Measurements from ENCODE around the gene SULT1C2. TPM values are rescaled to one million over a fixed set of nuclear protein-coding genes. Genes with fewer than 3 reads are reported as not detected.

SULT1C2 gene
- total and polyA plus RNA-seq, 2 of the 8 experiments (the other 6 are each of a cell fraction or from before 2014, with no cell fraction given): 2.2 to 2.8 TPM

- no peaks in the 10 kb centered on the region for H3K27me3 ChIP-seq (replicated peaks in 1 of 4; ENCODE audit: control insufficient read depth in 3 of 4, extremely low read depth in 1 of 4, insufficient read depth in 3 of 4, low read length in 3 of 4)
- H3K4ac ChIP-seq (replicated peaks; ENCODE audit: insufficient read length, low read depth, low read length): no peak overlapping the region
- H3K23me2 ChIP-seq (ENCODE audit: low read depth, low read length): no peaks in the 10 kb centered on the region
- no peaks in the 10 kb centered on the region for H3K79me2 ChIP-seq (ENCODE audit: control insufficient read depth in 1 of 2, insufficient read depth in 2 of 2, low read length in 2 of 2)
- no peak overlapping the region for H2BK5ac ChIP-seq (ENCODE audit: low read depth, low read length)
- H3K9me3 ChIP-seq (ENCODE audit: insufficient read depth in 2 of 2, low read depth in 1 of 2, low read length in 1 of 2): peaks cover 0 to 10% of the 10 kb centered on the region in 2 experiments; a peak in 2 of 4 replicates
- H4K8ac ChIP-seq (ENCODE audit: extremely low read depth, insufficient read depth, low read length): no peak overlapping the region
- TF ChIP-seq EGR1 (IDR thresholded peaks at IDR 0.05; ENCODE audit: borderline replicate concordance, low read depth, low read length) (no peak), FOSL1 (IDR thresholded peaks at IDR 0.05; ENCODE audit: insufficient read depth, low read depth, low read length) (no peak), CBX5 (IDR thresholded peaks at IDR 0.05; ENCODE audit: low read depth, low read length) (no peak), CTCF (IDR thresholded peaks at IDR 0.05; ENCODE audit: control extremely low read depth in 1 of 3, insufficient read depth in 1 of 3, low read depth in 1 of 3, low read length in 3 of 3) (no peak), KDM5A (IDR thresholded peaks at IDR 0.05; ENCODE audit: low read length) (no peak), TAF7 (optimal IDR thresholded peaks at IDR 0.05; ENCODE audit: borderline replicate concordance, low read depth, low read length) (no peak), MAFK (IDR thresholded peaks at IDR 0.05; ENCODE audit: low read depth, low read length) (no peak), NRF1 (IDR thresholded peaks at IDR 0.05; ENCODE audit: low read depth, low read length) (no peak), ATF3 (IDR thresholded peaks at IDR 0.05; ENCODE audit: insufficient read depth, low read depth, low read length) (no peak), EP300 (IDR thresholded peaks at IDR 0.05; ENCODE audit: borderline replicate concordance in 1 of 2, low read depth in 2 of 2, low read length in 2 of 2) (no peak), RFX5 (IDR thresholded peaks at IDR 0.05; ENCODE audit: borderline replicate concordance, low read depth, low read length) (no peak)
- H3K4me2 ChIP-seq (ENCODE audit: insufficient read depth in 1 of 2, low read depth in 2 of 2, low read length in 2 of 2): no peak overlapping the region; a peak in 1 of 4 replicates
- no peak overlapping the region for H3K9ac ChIP-seq (replicated peaks in 1 of 4; ENCODE audit: extremely low read depth in 1 of 4, low read depth in 3 of 4, low read length in 3 of 4)
- no peak overlapping the region for H3K23ac ChIP-seq (ENCODE audit: insufficient read length)
- no peak overlapping the region for H2AFZ ChIP-seq (ENCODE audit: low read length)
- H3K56ac ChIP-seq (replicated peaks; ENCODE audit: insufficient read length, low read depth, low read length): no peak overlapping the region
- CTCF ChIA-PET (ENCODE audit: partially characterized antibody): no interaction called here
- no peak overlapping the region for H3K27ac ChIP-seq (ENCODE audit: low read depth, low read length)
- no peak overlapping the region for H2BK15ac ChIP-seq (ENCODE audit: low read length)
- H2BK120ac ChIP-seq (replicated peaks; ENCODE audit: low read depth, low read length): no peak overlapping the region
- no peak overlapping the region for H4K91ac ChIP-seq (replicated peaks; ENCODE audit: insufficient read length, low read length)
- no peaks in the 10 kb centered on the region for H3K36me3 ChIP-seq (ENCODE audit: control insufficient read depth in 2 of 4, insufficient read depth in 4 of 4, low read length in 3 of 4)
- FAIRE-seq: no peak
- H3K4me1 ChIP-seq (replicated peaks in 1 of 4; ENCODE audit: control insufficient read depth in 3 of 4, insufficient read depth in 4 of 4, low read length in 3 of 4): no peaks in the 10 kb centered on the region
- no peak for DNase-seq (ENCODE audit: low read depth in 1 of 2, low spot score in 2 of 2)
- H3K79me1 ChIP-seq (ENCODE audit: low read depth, low read length): no peaks in the 10 kb centered on the region
- no peak overlapping the region for H2AK5ac ChIP-seq (ENCODE audit: low read depth, low read length)
- H4K5ac ChIP-seq (ENCODE audit: insufficient read length, low read depth, low read length): no peak overlapping the region
- no peak overlapping the region for H3K14ac ChIP-seq (ENCODE audit: insufficient read length)
- H2BK12ac ChIP-seq (ENCODE audit: low read depth, low read length): no peak overlapping the region
- H2BK20ac ChIP-seq (ENCODE audit: low read length): no peak overlapping the region
- POLR2A ChIA-PET (ENCODE audit: partially characterized antibody): no interaction called here
- H3K18ac ChIP-seq (ENCODE audit: extremely low read depth, low read length): no peak overlapping the region
- H4K20me1 ChIP-seq (replicated peaks in 1 of 2; ENCODE audit: control insufficient read depth in 1 of 2, insufficient read depth in 2 of 2, low read length in 2 of 2): no peaks in the 10 kb centered on the region
- no peak overlapping the region for H3K4me3 ChIP-seq (ENCODE audit: extremely low read depth in 1 of 4, insufficient read depth in 2 of 4, low read depth in 3 of 4, low read length in 4 of 4)
Observed at GRCh38 chr2:108263401-108263800, 25.3 kb upstream of the SULT1C2 start.

All from H1 (cell line).